ENCODE results near the gene MED10. TPM values are rescaled to one million over a fixed set of nuclear protein-coding genes. Genes with fewer than 3 reads are reported as not detected.

Gene MED10
- total RNA-seq, 6 experiments from 2014 or later = 41.1 to 48.1 (median 45.9) TPM

- no peak for TF ChIP-seq CTCF (IDR thresholded peaks at IDR 0.05)
- no peaks in the 10 kb centered on the region for H3K9me3 Mint-ChIP-seq
- H3K27ac Mint-ChIP-seq = no peak overlapping the region
- no peak for DNase-seq
- no peaks in the 10 kb centered on the region for H3K4me1 Mint-ChIP-seq (ENCODE audit: low read depth)
- H3K4me3 Mint-ChIP-seq = no peak overlapping the region
- H3K27me3 Mint-ChIP-seq (ENCODE audit: insufficient read depth) = peaks cover 21% of the 10 kb centered on the region
- H3K36me3 Mint-ChIP-seq (ENCODE audit: low read depth) = no peaks in the 10 kb centered on the region
Observed at GRCh38 chr5:6389946-6390530, 11.7 kb upstream of the MED10 start.

- Mint-ChIP-seq H3K4me1 (ENCODE audit: low read depth) (no peaks in the 10 kb centered on the region), H3K9me3 (no peaks in the 10 kb centered on the region), H3K4me3 (no peak overlapping the region), H3K27ac (no peak overlapping the region), H3K27me3 (ENCODE audit: insufficient read depth) (peaks cover 25% of the 10 kb centered on the region), H3K36me3 (ENCODE audit: low read depth) (no peaks in the 10 kb centered on the region)
- DNase-seq = no peak
- no peak for TF ChIP-seq CTCF (IDR thresholded peaks at IDR 0.05)
Observed at GRCh38 chr5:6389397-6389796, 11.1 kb upstream of the MED10 start.

GRCh38 chr5:6387970-6388369, 9.6 kb upstream of the MED10 start:
- Mint-ChIP-seq H3K4me1 (ENCODE audit: low read depth) (no peaks in the 10 kb centered on the region), H3K9me3 (no peaks in the 10 kb centered on the region), H3K36me3 (ENCODE audit: low read depth) (no peaks in the 10 kb centered on the region), H3K27ac (no peak overlapping the region), H3K4me3 (no peak overlapping the region), H3K27me3 (ENCODE audit: insufficient read depth) (peaks cover 19% of the 10 kb centered on the region)
- DNase-seq = no peak
- TF ChIP-seq CTCF (IDR thresholded peaks at IDR 0.05) = no peak

GRCh38 chr5:6386271-6386670, 7.9 kb upstream of the MED10 start:
- Mint-ChIP-seq H3K27me3 (ENCODE audit: insufficient read depth) (peaks cover 19% of the 10 kb centered on the region), H3K36me3 (ENCODE audit: low read depth) (no peaks in the 10 kb centered on the region), H3K4me3 (no peak overlapping the region), H3K9me3 (no peaks in the 10 kb centered on the region), H3K27ac (no peak overlapping the region), H3K4me1 (ENCODE audit: low read depth) (no peaks in the 10 kb centered on the region)
- no peak for TF ChIP-seq CTCF (IDR thresholded peaks at IDR 0.05)
- no peak for DNase-seq

GRCh38 chr5:6384856-6385255, 6.5 kb upstream of the MED10 start:
- TF ChIP-seq CTCF (IDR thresholded peaks at IDR 0.05) = no peak
- H3K4me3 Mint-ChIP-seq = no peak overlapping the region
- no peaks in the 10 kb centered on the region for H3K4me1 Mint-ChIP-seq (ENCODE audit: low read depth)
- H3K27ac Mint-ChIP-seq = no peak overlapping the region
- no peaks in the 10 kb centered on the region for H3K9me3 Mint-ChIP-seq
- no peaks in the 10 kb centered on the region for H3K36me3 Mint-ChIP-seq (ENCODE audit: low read depth)
- peaks cover 18% of the 10 kb centered on the region for H3K27me3 Mint-ChIP-seq (ENCODE audit: insufficient read depth)
- no peak for DNase-seq

- no peak for DNase-seq
- Mint-ChIP-seq H3K4me3 (no peak overlapping the region), H3K27ac (no peak overlapping the region), H3K27me3 (ENCODE audit: insufficient read depth) (peaks cover 11% of the 10 kb centered on the region), H3K9me3 (no peaks in the 10 kb centered on the region), H3K36me3 (ENCODE audit: low read depth) (peaks cover under 1% of the 10 kb centered on the region), H3K4me1 (ENCODE audit: low read depth) (peaks cover 8% of the 10 kb centered on the region)
- TF ChIP-seq CTCF (IDR thresholded peaks at IDR 0.05) = no peak
Observed at GRCh38 chr5:6383376-6383775, 5.0 kb upstream of the MED10 start.
